CD8-positive, alpha-beta memory T cell (primary cell): ENCODE measurements around the gene HOXD3. TPM values are rescaled to one million over a fixed set of nuclear protein-coding genes. Genes with fewer than 3 reads are reported as not detected.

Experiments
- CTCF ChIA-PET: fragments of 350-600 bp; sonication (Branson Sonifier 250); formaldehyde crosslinking; loops from one replicate; lab custom pipeline; 2021; ENCODE audit warnings: antibody characterized with exemption; lab: Charles Lee
- POLR2A ChIA-PET: fragments of 350-600 bp; sonication (Branson Sonifier 250); formaldehyde crosslinking; loops from one replicate; lab custom pipeline; 2021; ENCODE audit warnings: antibody characterized with exemption; lab: Charles Lee
- DNase-seq, 5 donors: peaks; one replicate each; pipeline versions ENCODE4 v3.0.0 to v3.0.0-alpha.2; 2020 to 2022; ENCODE audit warnings: mixed read lengths in 1 of 5
- H3K27ac ChIP-seq: one replicate; pipeline ENCODE4 v1.7.0; 2013; ENCODE audit warnings: low read depth, mild to moderate bottlenecking, low read length, moderate library complexity
- H3K27me3 ChIP-seq: 2 replicates; pipeline ENCODE4 v1.7.0; 2013; ENCODE audit warnings: low read length, mild to moderate bottlenecking; ENCODE audit not compliant: insufficient read depth, poor library complexity, severe bottlenecking
- H3K36me3 ChIP-seq: 2 replicates; pipeline ENCODE4 v1.7.0; 2013; ENCODE audit warnings: mild to moderate bottlenecking, low read length, moderate library complexity; ENCODE audit not compliant: insufficient read depth
- H3K4me1 ChIP-seq: 2 replicates; pipeline ENCODE4 v1.7.0; 2013; ENCODE audit warnings: mild to moderate bottlenecking, low read length, moderate library complexity; ENCODE audit not compliant: insufficient read depth
- H3K4me3 ChIP-seq: 2 replicates; pipeline ENCODE4 v1.7.0; 2013; ENCODE audit warnings: mild to moderate bottlenecking, low read length
- H3K9me3 ChIP-seq: 2 replicates; pipeline ENCODE4 v1.7.0; 2013; ENCODE audit warnings: mild to moderate bottlenecking, low read length
- H3K27ac Mint-ChIP-seq, 8 donors: one replicate each; pipeline ENCODE4 v1.8.0; 2020 to 2021; ENCODE audit warnings: mixed read lengths in 8 of 8, mild to moderate bottlenecking in 6 of 8, inconsistent platforms in 3 of 8, moderate library complexity in 3 of 8
- H3K27me3 Mint-ChIP-seq, 2 donors: one replicate each; pipeline ENCODE4 v1.8.0; 2020 to 2021; ENCODE audit warnings: mixed read lengths in 2 of 2, mild to moderate bottlenecking in 1 of 2, moderate library complexity in 1 of 2
- H3K36me3 Mint-ChIP-seq, 3 donors: one replicate each; pipeline ENCODE4 v1.8.0; 2020 to 2021; ENCODE audit warnings: mixed read lengths in 3 of 3, inconsistent platforms in 1 of 3, mild to moderate bottlenecking in 1 of 3
- H3K4me1 Mint-ChIP-seq, 3 donors: one replicate each; pipeline ENCODE4 v1.8.0; 2020 to 2021; ENCODE audit warnings: mixed read lengths in 3 of 3, inconsistent platforms in 1 of 3, mild to moderate bottlenecking in 1 of 3
- H3K4me3 Mint-ChIP-seq, 7 donors: one replicate each; pipeline ENCODE4 v1.8.0; 2020 to 2021; ENCODE audit warnings: mixed read lengths in 7 of 7, mild to moderate bottlenecking in 6 of 7, moderate library complexity in 4 of 7, inconsistent platforms in 2 of 7
- H3K9me3 Mint-ChIP-seq, 5 donors: one replicate each; pipeline ENCODE4 v1.8.0; 2020 to 2022; ENCODE audit warnings: mixed read lengths in 5 of 5, mild to moderate bottlenecking in 3 of 5, moderate library complexity in 2 of 5, inconsistent platforms in 1 of 5
- polyA plus RNA-seq: library from polyadenylated mRNA; unstranded; fragments of 300-500 nt; fragmentation: Illumina TruSeq; gene quantifications from one replicate; pipeline ENCODE4 v1.2.3, GENCODE V29; 2021
- total RNA-seq, 2 experiments: library from RNA; stranded (reverse); gene quantifications; one replicate each; pipeline ENCODE4 v1.2.3, GENCODE V29; 2021

HOXD3 gene
- total and polyA plus RNA-seq, 3 experiments from 2014 or later = not detected

DNA sequence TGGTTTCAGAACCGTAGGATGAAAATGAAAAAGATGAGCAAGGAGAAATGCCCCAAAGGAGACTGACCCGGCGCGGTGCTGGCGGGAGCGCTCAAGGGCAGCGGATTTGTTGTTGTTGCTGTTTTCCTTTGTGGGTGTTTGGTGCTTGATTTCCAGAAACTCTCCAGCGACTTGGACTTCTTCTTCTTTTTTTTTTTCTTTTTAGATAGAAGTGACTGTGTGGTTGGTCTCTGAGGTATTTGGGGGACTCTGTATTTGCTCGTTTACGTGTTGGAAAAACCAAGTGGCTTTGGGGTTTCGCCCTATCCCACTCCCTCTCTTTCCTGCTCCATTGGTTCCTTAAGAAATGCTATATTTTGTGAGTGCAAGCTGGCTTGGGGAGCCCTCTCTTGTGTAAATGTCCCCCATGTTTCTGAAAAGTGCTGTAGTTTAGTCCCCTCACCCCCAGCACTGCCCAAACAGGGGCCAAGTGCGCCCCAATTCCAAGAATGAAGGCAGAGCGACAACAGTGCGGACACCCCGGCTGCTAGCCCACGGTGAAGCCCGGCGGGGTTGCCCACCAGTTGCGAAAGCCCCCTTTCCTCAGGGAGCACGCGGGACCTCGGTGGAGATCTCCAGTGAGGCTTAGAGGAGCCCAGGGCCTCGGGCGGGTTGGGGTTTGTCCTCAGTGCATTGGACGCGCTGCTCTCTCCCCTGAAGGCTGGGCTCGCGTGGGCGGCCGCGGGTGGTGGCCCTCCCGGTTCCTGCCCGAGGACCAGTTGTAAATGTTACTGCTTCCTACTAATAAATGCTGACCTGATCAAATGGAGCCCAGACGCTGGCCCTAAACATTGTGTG, 32.8 kb upstream of the HOXD3 start:
- Mint-ChIP-seq H3K4me1 (peaks cover 21 to 34% (median 26%) of the 10 kb centered on the region in 3 donors), H3K27me3 (peaks cover 84 to 88% of the 10 kb centered on the region in 2 donors), H3K4me3 (peak overlapping the region in 5 of 7 donors; percentile 13 to 61 (median 59)), H3K9me3 (peaks cover 0 to 21% (median 7%) of the 10 kb centered on the region in 5 donors), H3K27ac (peak overlapping the region in 3 of 8 donors; percentile 42 to 87 (median 63)), H3K36me3 (no peaks in the 10 kb centered on the region)
- CTCF ChIA-PET = interaction anchor here (1.0 to 6.0 kb wide), 3 partner anchors 331 to 1023 kb away, joined by 3 to 79 read pairs (median 32); no protein-coding TSS in a partner anchor
- H3K9me3 ChIP-seq = no peaks in the 10 kb centered on the region
- peaks cover 13% of the 10 kb centered on the region for H3K4me1 ChIP-seq
- DNase-seq = no peak
- no peak overlapping the region for H3K4me3 ChIP-seq
- no peaks in the 10 kb centered on the region for H3K36me3 ChIP-seq
- POLR2A ChIA-PET = no interaction called here
- H3K27ac ChIP-seq = no peak overlapping the region
- peaks cover 92% of the 10 kb centered on the region for H3K27me3 ChIP-seq

DNA sequence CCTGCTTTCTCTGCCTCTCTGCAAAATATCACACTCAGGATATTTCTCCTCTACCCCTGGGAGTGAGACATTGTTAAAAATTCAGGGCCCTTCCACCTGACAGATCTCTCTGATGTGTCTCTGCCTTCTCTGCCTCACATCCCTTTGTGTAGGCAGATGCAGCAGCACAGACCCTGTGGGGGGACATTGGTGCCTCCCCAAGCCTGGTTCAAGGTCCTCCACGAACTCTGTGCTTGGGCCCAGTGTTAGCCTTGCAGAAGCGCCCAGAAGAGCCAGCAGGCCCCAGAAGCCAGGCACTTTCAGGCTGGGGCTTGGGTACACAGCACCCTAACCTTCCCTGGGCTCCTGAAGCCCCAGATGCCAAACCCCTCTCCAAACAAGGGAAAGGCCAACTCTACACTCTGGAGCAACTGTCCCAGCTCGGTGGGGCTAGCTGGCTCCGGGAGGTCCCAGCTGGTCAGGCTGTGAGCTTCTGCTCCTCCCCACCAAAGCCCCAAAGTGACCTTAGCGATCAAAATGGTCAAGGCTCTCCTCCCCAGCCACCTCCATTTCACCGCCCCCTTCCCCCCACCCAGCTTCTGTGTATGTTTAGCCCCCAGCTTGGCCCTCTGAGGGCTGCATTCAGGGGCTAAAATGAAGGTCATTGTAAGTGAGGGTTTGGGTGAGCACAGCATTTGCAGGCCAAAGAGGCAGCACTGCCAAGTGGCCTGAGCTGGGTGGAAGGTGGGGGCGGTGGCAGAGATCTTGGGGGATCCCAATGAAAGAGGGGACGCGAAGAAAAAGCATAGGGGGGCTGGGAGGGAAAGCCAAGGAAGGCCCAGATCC, 31.9 kb upstream of the HOXD3 start:
- Mint-ChIP-seq H3K4me1 (peaks cover 21 to 34% (median 26%) of the 10 kb centered on the region in 3 donors), H3K36me3 (no peaks in the 10 kb centered on the region)
- POLR2A ChIA-PET = no interaction called here

DNA sequence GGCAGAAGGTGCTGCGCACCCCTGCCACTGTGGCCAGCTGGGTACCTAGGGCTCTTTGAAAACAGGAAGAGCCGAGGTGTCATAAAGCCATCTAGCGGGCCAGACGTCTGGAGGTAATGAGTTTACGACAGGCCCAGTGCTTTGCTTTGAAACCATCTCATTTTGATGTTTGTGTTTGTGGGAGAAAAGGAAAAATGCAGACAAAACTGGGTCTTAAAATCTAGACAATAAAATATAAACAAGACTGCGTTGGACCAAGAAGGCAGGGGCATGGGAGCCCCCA, 31.4 kb upstream of the HOXD3 start:
- peak overlapping the region in 1 of 8 donors; percentile 87 for H3K27ac Mint-ChIP-seq
- H3K27me3 Mint-ChIP-seq = peaks cover 74 to 76% of the 10 kb centered on the region in 2 donors
- ChIA-PET CTCF (interaction anchor here (1.0 to 6.0 kb wide), 4 partner anchors 330 to 1022 kb away, joined by 3 to 79 read pairs (median 20); no protein-coding TSS in a partner anchor), POLR2A (no interaction called here)
- Histone ChIP-seq H3K36me3 (no peaks in the 10 kb centered on the region), H3K27ac (no peak overlapping the region), H3K4me1 (peaks cover 14% of the 10 kb centered on the region), H3K4me3 (no peak overlapping the region), H3K27me3 (peaks cover 84% of the 10 kb centered on the region), H3K9me3 (no peaks in the 10 kb centered on the region)
- peaks cover 21 to 36% (median 28%) of the 10 kb centered on the region in 3 donors for H3K4me1 Mint-ChIP-seq
- H3K4me3 Mint-ChIP-seq = peak overlapping the region in 1 of 7 donors; percentile 15
- peaks cover 0 to 18% (median 6%) of the 10 kb centered on the region in 5 donors for H3K9me3 Mint-ChIP-seq
- no peaks in the 10 kb centered on the region for H3K36me3 Mint-ChIP-seq
- DNase-seq = no peak

More for the DNA sequence above, 31.9 kb upstream of the HOXD3 start:
- peak overlapping the region in 2 of 8 donors; percentile 49 to 87 for H3K27ac Mint-ChIP-seq
- no peak for DNase-seq
- peak overlapping the region in 3 of 7 donors; percentile 2 to 34 (median 15) for H3K4me3 Mint-ChIP-seq
- H3K4me3 ChIP-seq = no peak overlapping the region
- no peaks in the 10 kb centered on the region for H3K9me3 ChIP-seq
- H3K27me3 Mint-ChIP-seq = peaks cover 77 to 80% of the 10 kb centered on the region in 2 donors
- no peak overlapping the region for H3K27ac ChIP-seq
- no peaks in the 10 kb centered on the region for H3K36me3 ChIP-seq
- H3K27me3 ChIP-seq = peaks cover 85% of the 10 kb centered on the region
- H3K9me3 Mint-ChIP-seq = peaks cover 0 to 18% (median 5%) of the 10 kb centered on the region in 5 donors
- CTCF ChIA-PET = interaction anchor here (1.0 to 6.0 kb wide), 4 partner anchors 330 to 1023 kb away, joined by 3 to 79 read pairs (median 20); no protein-coding TSS in a partner anchor
- peaks cover 14% of the 10 kb centered on the region for H3K4me1 ChIP-seq

DNA sequence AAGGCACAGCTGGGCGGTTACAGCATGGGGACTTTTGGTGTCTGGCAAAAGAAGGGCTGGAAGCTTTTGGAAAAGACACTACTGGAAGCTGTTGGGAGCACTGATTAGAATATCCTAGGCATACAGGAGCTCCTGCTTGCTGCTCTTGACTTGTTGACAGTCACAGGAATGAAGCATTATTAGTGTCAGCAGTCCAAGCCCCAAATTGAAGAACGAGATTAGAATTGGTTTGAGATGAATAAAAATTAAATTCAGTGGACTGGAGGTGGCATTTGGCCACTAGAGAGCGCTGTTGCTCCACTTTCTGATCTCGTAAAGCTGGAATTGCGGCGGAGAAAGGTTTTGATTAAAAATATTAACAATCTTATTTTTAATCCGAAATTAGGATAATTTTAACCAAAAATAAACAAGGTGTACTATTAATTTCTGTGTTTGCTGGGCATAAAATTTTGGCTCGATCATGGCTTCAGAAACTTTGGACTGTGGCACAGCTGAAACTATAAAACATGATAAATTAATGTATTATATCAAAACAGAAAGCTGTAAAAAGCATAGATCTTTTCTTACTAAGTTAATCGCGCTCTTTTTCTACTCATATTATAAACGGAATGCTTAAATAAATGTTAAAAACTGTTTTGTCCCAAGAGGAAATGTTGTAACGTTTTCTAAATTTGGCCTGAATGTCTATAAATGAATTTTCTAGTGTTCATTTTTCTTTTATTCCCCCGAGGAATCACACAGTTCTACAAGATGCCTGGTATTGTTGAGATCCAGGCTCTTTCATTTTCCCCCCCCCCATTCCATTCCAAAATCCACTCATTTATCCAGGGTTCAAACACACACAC, 30.0 kb upstream of the HOXD3 start:
- Mint-ChIP-seq H3K27me3 (peaks cover 76 to 79% of the 10 kb centered on the region in 2 donors), H3K4me1 (peaks cover 31 to 49% (median 40%) of the 10 kb centered on the region in 3 donors), H3K4me3 (peak overlapping the region in 1 of 7 donors; percentile 53), H3K27ac (peak overlapping the region in 2 of 8 donors; percentile 46 to 87), H3K9me3 (peaks cover 4 to 25% (median 13%) of the 10 kb centered on the region in 5 donors), H3K36me3 (no peaks in the 10 kb centered on the region)
- H3K27ac ChIP-seq = no peak overlapping the region
- H3K36me3 ChIP-seq = no peaks in the 10 kb centered on the region
- peaks cover 16% of the 10 kb centered on the region for H3K4me1 ChIP-seq
- H3K27me3 ChIP-seq = peaks cover 83% of the 10 kb centered on the region
- no peaks in the 10 kb centered on the region for H3K9me3 ChIP-seq
- POLR2A ChIA-PET = interaction anchor here (0.6 to 1.2 kb wide), 2 partner anchors 82 to 328 kb away, joined by 3 to 4 read pairs; no protein-coding TSS in a partner anchor
- CTCF ChIA-PET = interaction anchor here (0.6 to 6.0 kb wide), 32 partner anchors 13 to 1207 kb away, joined by 3 to 79 read pairs (median 4); no protein-coding TSS in a partner anchor
- no peak overlapping the region for H3K4me3 ChIP-seq
- DNase-seq = peak; percentile 49 to 72 (median 62)

GRCh38 chr2:176127774-176128072, 29.4 kb upstream of the HOXD3 start:
- peaks cover 5 to 29% (median 17%) of the 10 kb centered on the region in 5 donors for H3K9me3 Mint-ChIP-seq
- peak overlapping the region in 2 of 7 donors; percentile 63 to 81 for H3K4me3 Mint-ChIP-seq
- peaks cover 79 to 81% of the 10 kb centered on the region in 2 donors for H3K27me3 Mint-ChIP-seq
- no peak overlapping the region for H3K4me3 ChIP-seq
- H3K36me3 ChIP-seq = no peaks in the 10 kb centered on the region
- DNase-seq = no peak
- H3K36me3 Mint-ChIP-seq = no peaks in the 10 kb centered on the region
- POLR2A ChIA-PET = interaction anchor here (0.6 kb wide), 2 partner anchors 83 to 544 kb away, joined by 3 read pairs; no protein-coding TSS in a partner anchor
- H3K27ac ChIP-seq = no peak overlapping the region
- CTCF ChIA-PET = interaction anchor here (0.7 to 6.0 kb wide), 24 partner anchors 12 to 1206 kb away, joined by 3 to 79 read pairs (median 6); no protein-coding TSS in a partner anchor
- peak overlapping the region in 1 of 8 donors; percentile 85 for H3K27ac Mint-ChIP-seq
- H3K9me3 ChIP-seq = no peaks in the 10 kb centered on the region
- H3K27me3 ChIP-seq = peaks cover 83% of the 10 kb centered on the region
- H3K4me1 Mint-ChIP-seq = peaks cover 34 to 55% (median 41%) of the 10 kb centered on the region in 3 donors
- H3K4me1 ChIP-seq = peaks cover 20% of the 10 kb centered on the region

DNA sequence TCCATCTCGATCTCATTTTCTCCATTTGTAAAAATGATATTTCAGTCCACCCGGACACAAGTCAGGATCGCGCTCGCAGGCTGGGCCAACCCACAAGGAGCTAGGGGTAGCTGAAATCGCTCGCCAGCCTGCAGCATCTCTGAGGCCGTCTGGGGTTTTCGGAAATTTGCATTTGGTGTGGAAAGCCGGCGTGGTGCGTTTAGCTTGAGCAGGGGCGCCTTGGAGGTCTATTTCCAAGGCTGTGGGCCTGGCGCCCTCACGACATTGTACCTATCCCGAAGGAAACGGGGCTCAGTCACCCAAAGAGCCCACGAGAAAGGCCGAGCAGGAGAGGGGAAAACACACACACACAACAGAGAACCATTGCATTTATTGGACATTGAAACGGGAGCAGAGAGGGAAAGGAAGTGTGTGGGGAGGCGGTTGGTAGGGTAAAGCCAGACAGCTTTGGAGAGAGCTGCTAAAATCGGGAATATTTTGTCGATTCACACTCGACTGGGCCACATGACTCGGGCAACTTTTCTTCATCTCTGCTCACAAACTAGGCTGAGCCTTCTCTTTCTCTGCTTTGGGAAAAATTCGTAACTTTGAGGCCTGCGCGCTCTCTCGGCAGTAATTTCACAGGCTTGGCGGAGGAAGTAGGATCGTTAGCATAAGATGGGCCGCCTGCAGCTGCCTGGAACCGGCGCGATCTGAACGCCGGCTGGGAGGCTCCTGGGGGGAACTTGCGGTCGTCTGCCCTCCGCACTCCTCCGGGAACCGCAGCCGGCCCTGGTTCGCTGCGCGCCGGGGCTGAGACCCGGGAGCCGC, 28.7 kb upstream of the HOXD3 start:
- H3K27ac Mint-ChIP-seq = peak overlapping the region in 5 of 8 donors; percentile 37 to 85 (median 67)
- ChIA-PET CTCF (interaction anchor here (1.3 to 6.0 kb wide), 10 partner anchors 12 to 1021 kb away, joined by 3 to 79 read pairs (median 14); no protein-coding TSS in a partner anchor), POLR2A (interaction anchor here (0.6 kb wide), 2 partner anchors 84 to 543 kb away, joined by 3 read pairs; no protein-coding TSS in a partner anchor)
- Histone ChIP-seq H3K27me3 (peaks cover 87% of the 10 kb centered on the region), H3K36me3 (no peaks in the 10 kb centered on the region), H3K4me1 (peaks cover 20% of the 10 kb centered on the region), H3K27ac (no peak overlapping the region), H3K4me3 (no peak overlapping the region), H3K9me3 (no peaks in the 10 kb centered on the region)
- peak overlapping the region in 6 of 7 donors; percentile 59 to 81 (median 72) for H3K4me3 Mint-ChIP-seq
- DNase-seq = no peak
- H3K36me3 Mint-ChIP-seq = no peaks in the 10 kb centered on the region
- peaks cover 37 to 56% (median 42%) of the 10 kb centered on the region in 3 donors for H3K4me1 Mint-ChIP-seq
- H3K27me3 Mint-ChIP-seq = peaks cover 85 to 87% of the 10 kb centered on the region in 2 donors
- H3K9me3 Mint-ChIP-seq = peaks cover 5 to 29% (median 20%) of the 10 kb centered on the region in 5 donors
